Astrocyte (in vitro differentiated cells and primary cell): ENCODE results near the gene APOBEC4. TPM values are rescaled to one million over a fixed set of nuclear protein-coding genes. Genes with fewer than 3 reads are reported as not detected.
A peak's percentile ranks its signal among the peaks of the same experiment; 100 is the strongest.

ENCODE experiments used
- DNase-seq: peaks from one replicate; pipeline ENCODE4 v3.0.0-alpha.2; 2010; ENCODE audit warnings: low read depth
- FAIRE-seq: peaks from 2 replicates; lab custom pipeline; 2011; peaks lifted over from hg19 to GRCh38; lab: Jason Lieb, UNC
- H2AFZ ChIP-seq: 2 replicates; pipeline ENCODE4 v1.6.0; 2012; ENCODE audit warnings: low read depth, low read length, inconsistent platforms
- H3K27ac ChIP-seq: 2 replicates; pipeline ENCODE4 v1.5.1; 2011; ENCODE audit warnings: low read depth, low read length, inconsistent platforms
- H3K27me3 ChIP-seq: 2 replicates; pipeline ENCODE4 v1.6.0; 2011; ENCODE audit warnings: low read length, inconsistent platforms; ENCODE audit not compliant: insufficient read depth
- H3K36me3 ChIP-seq: 2 replicates; pipeline ENCODE4 v1.5.1; 2011; ENCODE audit warnings: low read length, inconsistent platforms; ENCODE audit not compliant: insufficient read depth
- H3K4me1 ChIP-seq: 2 replicates; pipeline ENCODE4 v1.5.1; 2011; ENCODE audit warnings: low read length, inconsistent platforms; ENCODE audit not compliant: insufficient read depth
- H3K4me2 ChIP-seq: 2 replicates; pipeline ENCODE4 v1.6.0; 2012; ENCODE audit warnings: low read length, inconsistent platforms
- H3K4me3 ChIP-seq: 2 replicates; pipeline ENCODE4 v1.5.1; 2011; ENCODE audit warnings: low read depth, mild to moderate bottlenecking, low read length, inconsistent platforms; ENCODE audit not compliant: insufficient read depth
- H3K79me2 ChIP-seq: 2 replicates; pipeline ENCODE4 v1.6.0; 2012; ENCODE audit warnings: mild to moderate bottlenecking, low read length, inconsistent platforms; ENCODE audit not compliant: insufficient read depth
- H3K9ac ChIP-seq: 2 replicates; pipeline ENCODE4 v1.6.0; 2012; ENCODE audit warnings: mild to moderate bottlenecking, low read length, inconsistent platforms
- H3K9me3 ChIP-seq: 2 replicates; pipeline ENCODE4 v1.5.1; 2012; ENCODE audit warnings: low read depth, mild to moderate bottlenecking, low read length, inconsistent platforms; ENCODE audit not compliant: insufficient read depth
- H4K20me1 ChIP-seq: 2 replicates; pipeline ENCODE4 v1.6.0; 2012; ENCODE audit warnings: low read length, inconsistent platforms; ENCODE audit not compliant: insufficient read depth
- H3K27ac Mint-ChIP-seq: one replicate; pipeline ENCODE4 v1.8.0; 2021; ENCODE audit warnings: mild to moderate bottlenecking, mixed read lengths; ENCODE audit not compliant: unreplicated experiment
- H3K27me3 Mint-ChIP-seq: one replicate; pipeline ENCODE4 v1.8.0; 2021; ENCODE audit warnings: low read depth, mixed read lengths; ENCODE audit not compliant: unreplicated experiment
- H3K36me3 Mint-ChIP-seq: one replicate; pipeline ENCODE4 v1.8.0; 2021; ENCODE audit warnings: low read depth, mixed read lengths; ENCODE audit not compliant: unreplicated experiment
- H3K4me1 Mint-ChIP-seq: one replicate; pipeline ENCODE4 v1.8.0; 2021; ENCODE audit warnings: low read depth, mixed read lengths; ENCODE audit not compliant: unreplicated experiment
- H3K4me3 Mint-ChIP-seq: one replicate; pipeline ENCODE4 v1.8.0; 2021; ENCODE audit warnings: mild to moderate bottlenecking, moderate library complexity, mixed read lengths; ENCODE audit not compliant: unreplicated experiment
- H3K9me3 Mint-ChIP-seq: one replicate; pipeline ENCODE4 v1.8.0; 2021; ENCODE audit warnings: mild to moderate bottlenecking, mixed read lengths; ENCODE audit not compliant: unreplicated experiment
- CTCF ChIP-seq: IDR thresholded peaks from 2 replicates; pipeline ENCODE4 v1.5.1; 2011; ENCODE audit warnings: low read depth, mild to moderate bottlenecking, inconsistent platforms, low read length, moderate library complexity; ENCODE audit not compliant: insufficient read depth
- EZH2 ChIP-seq: IDR thresholded peaks from 2 replicates; pipeline ENCODE4 v1.6.1; 2012; ENCODE audit warnings: mild to moderate bottlenecking, low read length, inconsistent platforms; ENCODE audit not compliant: insufficient read depth
- total RNA-seq: library from RNA; stranded (reverse); gene quantifications from 2 replicates; pipeline ENCODE4 v1.2.1, GENCODE V29; 2021

The APOBEC4 gene
- total RNA-seq, 1 donor from 2014 or later = not detected

- no peak overlapping the region for H3K4me3 Mint-ChIP-seq
- no peaks in the 10 kb centered on the region for H3K36me3 ChIP-seq
- H3K27me3 Mint-ChIP-seq = no peaks in the 10 kb centered on the region
- FAIRE-seq (no peak), DNase-seq (peak; percentile 12)
- H3K4me3 ChIP-seq = no peak overlapping the region
- no peaks in the 10 kb centered on the region for H4K20me1 ChIP-seq
- no peaks in the 10 kb centered on the region for H3K4me1 Mint-ChIP-seq
- peaks cover 1% of the 10 kb centered on the region for H3K9me3 Mint-ChIP-seq
- no peak overlapping the region for H3K4me2 ChIP-seq
- H3K36me3 Mint-ChIP-seq = no peaks in the 10 kb centered on the region
- H3K9me3 ChIP-seq = no peaks in the 10 kb centered on the region
- no peak overlapping the region for H2AFZ ChIP-seq
- no peaks in the 10 kb centered on the region for H3K4me1 ChIP-seq
- no peaks in the 10 kb centered on the region for H3K27me3 ChIP-seq
- H3K9ac ChIP-seq = no peak overlapping the region
- no peak overlapping the region for H3K27ac Mint-ChIP-seq
- H3K79me2 ChIP-seq = no peaks in the 10 kb centered on the region
- no peak for TF ChIP-seq EZH2
- TF ChIP-seq CTCF = no peak
- H3K27ac ChIP-seq = no peak overlapping the region
Observed at GRCh38 chr1:183676586-183677189, 23.6 kb upstream of the APOBEC4 start.

GRCh38 chr1:183675883-183676585 lies 22.9 kb upstream of the APOBEC4 start:
- no peak overlapping the region for H3K4me3 Mint-ChIP-seq
- no peak for TF ChIP-seq CTCF
- TF ChIP-seq EZH2 = no peak
- no peak overlapping the region for H3K27ac Mint-ChIP-seq
- no peaks in the 10 kb centered on the region for H3K79me2 ChIP-seq
- DNase-seq = no peak
- no peaks in the 10 kb centered on the region for H3K36me3 Mint-ChIP-seq
- no peaks in the 10 kb centered on the region for H3K4me1 Mint-ChIP-seq
- no peak overlapping the region for H3K4me3 ChIP-seq
- no peak for FAIRE-seq
- H3K4me2 ChIP-seq = no peak overlapping the region
- no peak overlapping the region for H3K27ac ChIP-seq
- no peak overlapping the region for H2AFZ ChIP-seq
- no peaks in the 10 kb centered on the region for H3K36me3 ChIP-seq
- H3K4me1 ChIP-seq = no peaks in the 10 kb centered on the region
- H3K9me3 ChIP-seq = no peaks in the 10 kb centered on the region
- H3K27me3 ChIP-seq = no peaks in the 10 kb centered on the region
- peaks cover 1% of the 10 kb centered on the region for H3K9me3 Mint-ChIP-seq
- no peak overlapping the region for H3K9ac ChIP-seq
- H3K27me3 Mint-ChIP-seq = no peaks in the 10 kb centered on the region
- no peaks in the 10 kb centered on the region for H4K20me1 ChIP-seq

- Mint-ChIP-seq H3K27ac (no peak overlapping the region), H3K9me3 (peaks cover 5% of the 10 kb centered on the region), H3K4me3 (no peak overlapping the region), H3K36me3 (no peaks in the 10 kb centered on the region), H3K27me3 (no peaks in the 10 kb centered on the region), H3K4me1 (no peaks in the 10 kb centered on the region)
- Histone ChIP-seq H3K4me2 (no peak overlapping the region), H3K9ac (no peak overlapping the region), H4K20me1 (no peaks in the 10 kb centered on the region), H3K4me3 (no peak overlapping the region), H3K27me3 (no peaks in the 10 kb centered on the region), H3K4me1 (no peaks in the 10 kb centered on the region), H3K27ac (no peak overlapping the region), H3K79me2 (no peaks in the 10 kb centered on the region), H2AFZ (no peak overlapping the region), H3K36me3 (no peaks in the 10 kb centered on the region), H3K9me3 (no peaks in the 10 kb centered on the region)
- peak; percentile 19 for DNase-seq
- no peak for FAIRE-seq
- TF ChIP-seq CTCF (no peak), EZH2 (no peak)
Observed at GRCh38 chr1:183675381-183675780, 22.3 kb upstream of the APOBEC4 start.
